Measurements from ENCODE around the gene ENTPD8.

The ENTPD8 gene

GRCh38 chr9:137441289-137441934 is at the start of gene ENTPD8:
ENTPD8 (minus strand) TSS chr9:137441357; CDS start chr9:137438285, 3,072 bp downstream.
- H3K27me3 ChIP-seq (replicated peaks; ENCODE audit: control insufficient read depth, insufficient read depth, low read length), result peaks cover 24% of the 10 kb centered on the region
- H3K9me3 ChIP-seq (ENCODE audit: control insufficient read depth, low read length), result peaks cover 5% of the 10 kb centered on the region
- H3K4me1 ChIP-seq (ENCODE audit: control insufficient read depth, insufficient read depth, low read length), result peaks cover 10% of the 10 kb centered on the region
- DNase-seq (ENCODE audit: low read depth), result peak; percentile 22
- no peak within 1 kb of the TSS for H3K4me3 ChIP-seq (ENCODE audit: low read length)
- no peak within 1 kb of the TSS for H3K9ac ChIP-seq (ENCODE audit: low read length)
- H3K36me3 ChIP-seq (ENCODE audit: control insufficient read depth, insufficient read depth, low read length, severe bottlenecking), result no peaks in the 10 kb centered on the region

- H3K4me1 ChIP-seq (ENCODE audit: control insufficient read depth, insufficient read depth, low read length), result no peaks in the 10 kb centered on the region
- H3K4me3 ChIP-seq (ENCODE audit: low read length), result no peak overlapping the region
- no peaks in the 10 kb centered on the region for H3K9me3 ChIP-seq (ENCODE audit: control insufficient read depth, low read length)
- peaks cover 14% of the 10 kb centered on the region for H3K36me3 ChIP-seq (ENCODE audit: control insufficient read depth, insufficient read depth, low read length, severe bottlenecking)
- no peaks in the 10 kb centered on the region for H3K27me3 ChIP-seq (replicated peaks; ENCODE audit: control insufficient read depth, insufficient read depth, low read length)
- no peak overlapping the region for H3K9ac ChIP-seq (ENCODE audit: low read length)
- DNase-seq (ENCODE audit: low read depth), result no peak
Observed at GRCh38 chr9:137490532-137491186, 49.5 kb upstream of the ENTPD8 start.

GRCh38 chr9:137488906-137489305 is 47.7 kb upstream of the ENTPD8 start:
- no peak for DNase-seq (ENCODE audit: low read depth)
- H3K9ac ChIP-seq (ENCODE audit: low read length), result no peak overlapping the region
- H3K4me1 ChIP-seq (ENCODE audit: control insufficient read depth, insufficient read depth, low read length), result no peaks in the 10 kb centered on the region
- H3K9me3 ChIP-seq (ENCODE audit: control insufficient read depth, low read length), result no peaks in the 10 kb centered on the region
- H3K27me3 ChIP-seq (replicated peaks; ENCODE audit: control insufficient read depth, insufficient read depth, low read length), result no peaks in the 10 kb centered on the region
- H3K4me3 ChIP-seq (ENCODE audit: low read length), result no peak overlapping the region
- H3K36me3 ChIP-seq (ENCODE audit: control insufficient read depth, insufficient read depth, low read length, severe bottlenecking), result peaks cover 14% of the 10 kb centered on the region

- no peak overlapping the region for H3K9ac ChIP-seq (ENCODE audit: low read length)
- no peaks in the 10 kb centered on the region for H3K9me3 ChIP-seq (ENCODE audit: control insufficient read depth, low read length)
- H3K4me1 ChIP-seq (ENCODE audit: control insufficient read depth, insufficient read depth, low read length), result no peaks in the 10 kb centered on the region
- DNase-seq (ENCODE audit: low read depth), result no peak
- H3K4me3 ChIP-seq (ENCODE audit: low read length), result no peak overlapping the region
- H3K27me3 ChIP-seq (replicated peaks; ENCODE audit: control insufficient read depth, insufficient read depth, low read length), result no peaks in the 10 kb centered on the region
- H3K36me3 ChIP-seq (ENCODE audit: control insufficient read depth, insufficient read depth, low read length, severe bottlenecking), result peaks cover 14% of the 10 kb centered on the region
Observed at GRCh38 chr9:137488327-137488653, 47.1 kb upstream of the ENTPD8 start.

GRCh38 chr9:137487454-137488326 is 46.5 kb upstream of the ENTPD8 start:
- no peaks in the 10 kb centered on the region for H3K4me1 ChIP-seq (ENCODE audit: control insufficient read depth, insufficient read depth, low read length)
- no peaks in the 10 kb centered on the region for H3K27me3 ChIP-seq (replicated peaks; ENCODE audit: control insufficient read depth, insufficient read depth, low read length)
- H3K9me3 ChIP-seq (ENCODE audit: control insufficient read depth, low read length), result no peaks in the 10 kb centered on the region
- peaks cover 14% of the 10 kb centered on the region for H3K36me3 ChIP-seq (ENCODE audit: control insufficient read depth, insufficient read depth, low read length, severe bottlenecking)
- H3K4me3 ChIP-seq (ENCODE audit: low read length), result no peak overlapping the region
- no peak for DNase-seq (ENCODE audit: low read depth)
- H3K9ac ChIP-seq (ENCODE audit: low read length), result no peak overlapping the region

GRCh38 chr9:137486545-137487453 is 45.6 kb upstream of the ENTPD8 start:
- DNase-seq (ENCODE audit: low read depth), result no peak

GRCh38 chr9:137486141-137486490 is 45.0 kb upstream of the ENTPD8 start:
- H3K9ac ChIP-seq (ENCODE audit: low read length), result no peak overlapping the region
- no peak overlapping the region for H3K4me3 ChIP-seq (ENCODE audit: low read length)
- DNase-seq (ENCODE audit: low read depth), result no peak
- no peaks in the 10 kb centered on the region for H3K9me3 ChIP-seq (ENCODE audit: control insufficient read depth, low read length)
- H3K36me3 ChIP-seq (ENCODE audit: control insufficient read depth, insufficient read depth, low read length, severe bottlenecking), result peaks cover 5% of the 10 kb centered on the region
- H3K4me1 ChIP-seq (ENCODE audit: control insufficient read depth, insufficient read depth, low read length), result peaks cover 8% of the 10 kb centered on the region
- no peaks in the 10 kb centered on the region for H3K27me3 ChIP-seq (replicated peaks; ENCODE audit: control insufficient read depth, insufficient read depth, low read length)

More at GRCh38 chr9:137486545-137487453, 45.6 kb upstream of the ENTPD8 start:
- no peaks in the 10 kb centered on the region for H3K27me3 ChIP-seq (replicated peaks; ENCODE audit: control insufficient read depth, insufficient read depth, low read length)
- H3K4me1 ChIP-seq (ENCODE audit: control insufficient read depth, insufficient read depth, low read length), result peaks cover 8% of the 10 kb centered on the region
- no peaks in the 10 kb centered on the region for H3K9me3 ChIP-seq (ENCODE audit: control insufficient read depth, low read length)
- peaks cover 12% of the 10 kb centered on the region for H3K36me3 ChIP-seq (ENCODE audit: control insufficient read depth, insufficient read depth, low read length, severe bottlenecking)
- no peak overlapping the region for H3K4me3 ChIP-seq (ENCODE audit: low read length)
- no peak overlapping the region for H3K9ac ChIP-seq (ENCODE audit: low read length)

GRCh38 chr9:137485343-137486140 is 44.4 kb upstream of the ENTPD8 start:
- no peak for DNase-seq (ENCODE audit: low read depth)
- H3K9ac ChIP-seq (ENCODE audit: low read length), result no peak overlapping the region
- peaks cover 4% of the 10 kb centered on the region for H3K36me3 ChIP-seq (ENCODE audit: control insufficient read depth, insufficient read depth, low read length, severe bottlenecking)
- H3K27me3 ChIP-seq (replicated peaks; ENCODE audit: control insufficient read depth, insufficient read depth, low read length), result no peaks in the 10 kb centered on the region
- no peaks in the 10 kb centered on the region for H3K9me3 ChIP-seq (ENCODE audit: control insufficient read depth, low read length)
- no peak overlapping the region for H3K4me3 ChIP-seq (ENCODE audit: low read length)
- H3K4me1 ChIP-seq (ENCODE audit: control insufficient read depth, insufficient read depth, low read length), result peaks cover 8% of the 10 kb centered on the region

GRCh38 chr9:137484551-137485315 is 43.6 kb upstream of the ENTPD8 start:
- H3K4me3 ChIP-seq (ENCODE audit: low read length), result no peak overlapping the region
- DNase-seq (ENCODE audit: low read depth), result no peak
- no peaks in the 10 kb centered on the region for H3K27me3 ChIP-seq (replicated peaks; ENCODE audit: control insufficient read depth, insufficient read depth, low read length)
- H3K36me3 ChIP-seq (ENCODE audit: control insufficient read depth, insufficient read depth, low read length, severe bottlenecking), result no peaks in the 10 kb centered on the region
- peaks cover 8% of the 10 kb centered on the region for H3K4me1 ChIP-seq (ENCODE audit: control insufficient read depth, insufficient read depth, low read length)
- no peaks in the 10 kb centered on the region for H3K9me3 ChIP-seq (ENCODE audit: control insufficient read depth, low read length)
- H3K9ac ChIP-seq (ENCODE audit: low read length), result no peak overlapping the region
